ENCODE measurements around the gene ADD3.

Gene ADD3

GRCh38 chr10:109968953-109969759 is 38.6 kb upstream of the ADD3 start:
- no peaks in the 10 kb centered on the region for H3K27me3 ChIP-seq (ENCODE audit: control insufficient read depth, insufficient read depth, low read length)
- no peak overlapping the region for H3K4me3 ChIP-seq (ENCODE audit: low read length)
- no peaks in the 10 kb centered on the region for H3K9me3 ChIP-seq (ENCODE audit: control insufficient read depth, low read depth, low read length)
- no peaks in the 10 kb centered on the region for H3K36me3 ChIP-seq (ENCODE audit: control insufficient read depth, low read depth, low read length)
- H3K27ac ChIP-seq (ENCODE audit: low read length), result no peak overlapping the region
- no peak overlapping the region for H3K9ac ChIP-seq (ENCODE audit: low read length)
- peaks cover 14% of the 10 kb centered on the region for H3K4me1 ChIP-seq (ENCODE audit: control insufficient read depth, low read depth, low read length)

GRCh38 chr10:109969760-109970346 is 37.9 kb upstream of the ADD3 start:
- no peak overlapping the region for H3K9ac ChIP-seq (ENCODE audit: low read length)
- no peaks in the 10 kb centered on the region for H3K9me3 ChIP-seq (ENCODE audit: control insufficient read depth, low read depth, low read length)
- H3K36me3 ChIP-seq (ENCODE audit: control insufficient read depth, low read depth, low read length), result no peaks in the 10 kb centered on the region
- peaks cover 14% of the 10 kb centered on the region for H3K4me1 ChIP-seq (ENCODE audit: control insufficient read depth, low read depth, low read length)
- H3K27ac ChIP-seq (ENCODE audit: low read length), result no peak overlapping the region
- no peak overlapping the region for H3K4me3 ChIP-seq (ENCODE audit: low read length)
- H3K27me3 ChIP-seq (ENCODE audit: control insufficient read depth, insufficient read depth, low read length), result no peaks in the 10 kb centered on the region

GRCh38 chr10:109971634-109972033 is 36.1 kb upstream of the ADD3 start:
- H3K4me1 ChIP-seq (ENCODE audit: control insufficient read depth, low read depth, low read length), result peaks cover 12% of the 10 kb centered on the region
- no peaks in the 10 kb centered on the region for H3K27me3 ChIP-seq (ENCODE audit: control insufficient read depth, insufficient read depth, low read length)
- H3K36me3 ChIP-seq (ENCODE audit: control insufficient read depth, low read depth, low read length), result no peaks in the 10 kb centered on the region
- no peaks in the 10 kb centered on the region for H3K9me3 ChIP-seq (ENCODE audit: control insufficient read depth, low read depth, low read length)
- H3K27ac ChIP-seq (ENCODE audit: low read length), result no peak overlapping the region
- H3K4me3 ChIP-seq (ENCODE audit: low read length), result no peak overlapping the region
- no peak overlapping the region for H3K9ac ChIP-seq (ENCODE audit: low read length)

- H3K4me1 ChIP-seq (ENCODE audit: control insufficient read depth, low read depth, low read length), result peaks cover 4% of the 10 kb centered on the region
- H3K9me3 ChIP-seq (ENCODE audit: control insufficient read depth, low read depth, low read length), result no peaks in the 10 kb centered on the region
- H3K27ac ChIP-seq (ENCODE audit: low read length), result no peak overlapping the region
Observed at GRCh38 chr10:109972372-109973001, 35.3 kb upstream of the ADD3 start.

GRCh38 chr10:109973326-109973829 is 34.4 kb upstream of the ADD3 start:
- Histone ChIP-seq H3K9me3 (ENCODE audit: control insufficient read depth, low read depth, low read length) (no peaks in the 10 kb centered on the region), H3K27me3 (ENCODE audit: control insufficient read depth, insufficient read depth, low read length) (no peaks in the 10 kb centered on the region), H3K4me1 (ENCODE audit: control insufficient read depth, low read depth, low read length) (no peaks in the 10 kb centered on the region), H3K27ac (ENCODE audit: low read length) (no peak overlapping the region), H3K36me3 (ENCODE audit: control insufficient read depth, low read depth, low read length) (no peaks in the 10 kb centered on the region), H3K4me3 (ENCODE audit: low read length) (no peak overlapping the region), H3K9ac (ENCODE audit: low read length) (no peak overlapping the region)

More at GRCh38 chr10:109972372-109973001, 35.3 kb upstream of the ADD3 start:
- Histone ChIP-seq H3K9ac (ENCODE audit: low read length) (no peak overlapping the region), H3K4me3 (ENCODE audit: low read length) (no peak overlapping the region), H3K36me3 (ENCODE audit: control insufficient read depth, low read depth, low read length) (no peaks in the 10 kb centered on the region), H3K27me3 (ENCODE audit: control insufficient read depth, insufficient read depth, low read length) (no peaks in the 10 kb centered on the region)

- H3K9me3 ChIP-seq (ENCODE audit: control insufficient read depth, low read depth, low read length), result no peaks in the 10 kb centered on the region
- no peak overlapping the region for H3K9ac ChIP-seq (ENCODE audit: low read length)
- H3K4me3 ChIP-seq (ENCODE audit: low read length), result no peak overlapping the region
- no peak overlapping the region for H3K27ac ChIP-seq (ENCODE audit: low read length)
- no peaks in the 10 kb centered on the region for H3K36me3 ChIP-seq (ENCODE audit: control insufficient read depth, low read depth, low read length)
- H3K27me3 ChIP-seq (ENCODE audit: control insufficient read depth, insufficient read depth, low read length), result no peaks in the 10 kb centered on the region
- no peaks in the 10 kb centered on the region for H3K4me1 ChIP-seq (ENCODE audit: control insufficient read depth, low read depth, low read length)
Observed at GRCh38 chr10:109974504-109975191, 33.1 kb upstream of the ADD3 start.

GRCh38 chr10:109975244-109976190 is 32.3 kb upstream of the ADD3 start:
- Histone ChIP-seq H3K9me3 (ENCODE audit: control insufficient read depth, low read depth, low read length) (no peaks in the 10 kb centered on the region), H3K4me1 (ENCODE audit: control insufficient read depth, low read depth, low read length) (no peaks in the 10 kb centered on the region), H3K36me3 (ENCODE audit: control insufficient read depth, low read depth, low read length) (no peaks in the 10 kb centered on the region), H3K4me3 (ENCODE audit: low read length) (no peak overlapping the region), H3K9ac (ENCODE audit: low read length) (no peak overlapping the region), H3K27ac (ENCODE audit: low read length) (no peak overlapping the region), H3K27me3 (ENCODE audit: control insufficient read depth, insufficient read depth, low read length) (no peaks in the 10 kb centered on the region)

GRCh38 chr10:109976681-109977080 is 31.1 kb upstream of the ADD3 start:
- Histone ChIP-seq H3K36me3 (ENCODE audit: control insufficient read depth, low read depth, low read length) (no peaks in the 10 kb centered on the region), H3K27ac (ENCODE audit: low read length) (no peak overlapping the region), H3K9me3 (ENCODE audit: control insufficient read depth, low read depth, low read length) (no peaks in the 10 kb centered on the region), H3K4me3 (ENCODE audit: low read length) (no peak overlapping the region), H3K9ac (ENCODE audit: low read length) (no peak overlapping the region), H3K27me3 (ENCODE audit: control insufficient read depth, insufficient read depth, low read length) (no peaks in the 10 kb centered on the region), H3K4me1 (ENCODE audit: control insufficient read depth, low read depth, low read length) (no peaks in the 10 kb centered on the region)

- H3K36me3 ChIP-seq (ENCODE audit: control insufficient read depth, low read depth, low read length), result no peaks in the 10 kb centered on the region
- H3K4me3 ChIP-seq (ENCODE audit: low read length), result no peak overlapping the region
- H3K27me3 ChIP-seq (ENCODE audit: control insufficient read depth, insufficient read depth, low read length), result no peaks in the 10 kb centered on the region
- no peaks in the 10 kb centered on the region for H3K4me1 ChIP-seq (ENCODE audit: control insufficient read depth, low read depth, low read length)
- no peak overlapping the region for H3K9ac ChIP-seq (ENCODE audit: low read length)
- no peak overlapping the region for H3K27ac ChIP-seq (ENCODE audit: low read length)
- H3K9me3 ChIP-seq (ENCODE audit: control insufficient read depth, low read depth, low read length), result no peaks in the 10 kb centered on the region
Observed at GRCh38 chr10:109977382-109977806, 30.4 kb upstream of the ADD3 start.

GRCh38 chr10:109978481-109978880 is 29.3 kb upstream of the ADD3 start:
- H3K27me3 ChIP-seq (ENCODE audit: control insufficient read depth, insufficient read depth, low read length), result no peaks in the 10 kb centered on the region
- no peaks in the 10 kb centered on the region for H3K4me1 ChIP-seq (ENCODE audit: control insufficient read depth, low read depth, low read length)
- no peak overlapping the region for H3K9ac ChIP-seq (ENCODE audit: low read length)
- H3K9me3 ChIP-seq (ENCODE audit: control insufficient read depth, low read depth, low read length), result no peaks in the 10 kb centered on the region
- H3K36me3 ChIP-seq (ENCODE audit: control insufficient read depth, low read depth, low read length), result no peaks in the 10 kb centered on the region
- H3K4me3 ChIP-seq (ENCODE audit: low read length), result no peak overlapping the region
- H3K27ac ChIP-seq (ENCODE audit: low read length), result no peak overlapping the region
